HepG2 (cell line): Measurements from ENCODE around the gene TCFL5. TPM values are rescaled to one million over a fixed set of nuclear protein-coding genes. Genes with fewer than 3 reads are reported as not detected.

Source experiments
- BCL6 ChIP-seq: IDR thresholded peaks from 2 replicates; pipeline ENCODE4 v1.6.1; 2016; ENCODE audit warnings: missing genetic modification reagents, missing compliant biosample characterization
- ELF3 ChIP-seq: IDR thresholded peaks from 2 replicates; pipeline ENCODE4 v1.6.1; 2016; ENCODE audit warnings: missing genetic modification reagents, missing compliant biosample characterization
- ERF ChIP-seq: IDR thresholded peaks from 2 replicates; pipeline ENCODE4 v1.6.1; 2018; ENCODE audit warnings: missing biosample characterization, missing genetic modification reagents
- IKZF1 ChIP-seq: fragments of 450-650 bp; IDR thresholded peaks from 2 replicates; pipeline ENCODE4 v1.7.1; 2016
- KDM2A ChIP-seq: sonication (generic); formaldehyde crosslinking; IDR thresholded peaks from 2 replicates; pipeline ENCODE4 v1.4.0; 2020; ENCODE audit warnings: low read depth, missing genetic modification reagents, borderline replicate concordance
- MED1 ChIP-seq: sonication (generic); formaldehyde crosslinking; IDR thresholded peaks from 2 replicates; pipeline ENCODE4 v1.4.0; 2020; ENCODE audit warnings: missing genetic modification reagents
- TGIF2 ChIP-seq: IDR thresholded peaks from 2 replicates; pipeline ENCODE4 v1.6.1; 2016; ENCODE audit warnings: control low read depth, missing compliant biosample characterization
- ZC3H13 ChIP-seq: sonication (generic); formaldehyde crosslinking; IDR thresholded peaks from 2 replicates; pipeline ENCODE4 v1.8.1; 2023; ENCODE audit warnings: mild to moderate bottlenecking, missing genetic modification reagents, moderate library complexity
- ZNF121 ChIP-seq: sonication (generic); formaldehyde crosslinking; IDR thresholded peaks from 2 replicates; pipeline ENCODE4 v1.5.0; 2020; ENCODE audit warnings: mild to moderate bottlenecking, missing genetic modification reagents
- ZNF33B ChIP-seq: sonication (generic); formaldehyde crosslinking; IDR thresholded peaks from 2 replicates; pipeline ENCODE4 v1.5.1; 2020; ENCODE audit warnings: mild to moderate bottlenecking, missing genetic modification reagents
- ZNF350 ChIP-seq: sonication (generic); formaldehyde crosslinking; IDR thresholded peaks from 2 replicates; pipeline ENCODE4 v1.4.0; 2020; ENCODE audit warnings: mild to moderate bottlenecking, low read depth, missing genetic modification reagents, borderline replicate concordance
- ZNF552 ChIP-seq: sonication (generic); formaldehyde crosslinking; IDR thresholded peaks from 2 replicates; pipeline ENCODE4 v1.9.0; 2022; ENCODE audit warnings: missing genetic modification reagents, mild to moderate bottlenecking, borderline replicate concordance
- ZNF720 ChIP-seq: sonication (generic); formaldehyde crosslinking; IDR thresholded peaks from 2 replicates; pipeline ENCODE4 v1.4.0; 2020; ENCODE audit warnings: missing genetic modification reagents
- ZNF768 ChIP-seq: sonication (generic); formaldehyde crosslinking; IDR thresholded peaks from 2 replicates; pipeline ENCODE4 v1.4.0; 2020; ENCODE audit warnings: missing genetic modification reagents
- polyA plus RNA-seq, 8 experiments: library from polyadenylated mRNA; depleted of rRNA in 3 of 8; stranded (reverse) in 7 of 8; unstranded in 1 of 8; fragments of >200 nt; fragmentation: Illumina TruSeq in 4 of 8; extraction: Trizol in 4 of 8; gene quantifications; 2 replicates each; pipeline versions ENCODE4 v1.2.1 to v1.2.3, GENCODE V29; 2011 to 2016; ENCODE audit warnings: low read depth in 4 of 8, missing spikeins in 1 of 8, mixed read lengths in 1 of 8; ENCODE audit not compliant: insufficient read depth in 1 of 8
- total RNA-seq, 5 experiments: library from RNA; depleted of rRNA; stranded (reverse); fragments of >200 nt; fragmentation: Illumina TruSeq; extraction: Trizol; gene quantifications; 2 replicates each; pipeline ENCODE4 v1.2.3, GENCODE V29; 2016; ENCODE audit warnings: low read depth in 1 of 5
- TF ChIP-seq, protein P1 (sequence below): sonication (generic); formaldehyde crosslinking; IDR thresholded peaks from 2 replicates; pipeline ENCODE4 v1.5.0; 2020; ENCODE audit warnings: missing genetic modification reagents
- TF ChIP-seq, protein P2 (sequence below): sonication (generic); formaldehyde crosslinking; IDR thresholded peaks from 2 replicates; pipeline ENCODE4 v1.9.0; 2021; ENCODE audit warnings: missing genetic modification reagents, borderline replicate concordance
- TF ChIP-seq, protein P3 (sequence below): IDR thresholded peaks from 2 replicates; pipeline ENCODE4 v1.6.1; 2018; ENCODE audit warnings: missing genetic modification reagents
- TF ChIP-seq, protein P4 (sequence below): sonication (generic); formaldehyde crosslinking; IDR thresholded peaks from 2 replicates; pipeline ENCODE4 v1.5.0; 2020; ENCODE audit warnings: missing genetic modification reagents
- TF ChIP-seq, protein P5 (sequence below): sonication (generic); formaldehyde crosslinking; IDR thresholded peaks from 2 replicates; pipeline ENCODE4 v1.4.0; 2020; ENCODE audit warnings: missing genetic modification reagents
- TF ChIP-seq, protein P6 (sequence below): sonication (generic); formaldehyde crosslinking; IDR thresholded peaks from 2 replicates; pipeline ENCODE4 v1.4.0; 2020; ENCODE audit warnings: mild to moderate bottlenecking, missing genetic modification reagents

Gene TCFL5
- total and polyA plus RNA-seq, 2 of the 13 experiments (the other 11 are each of a cell fraction or from before 2014, with no cell fraction given) = 14.8 to 20.0 TPM

DNA sequence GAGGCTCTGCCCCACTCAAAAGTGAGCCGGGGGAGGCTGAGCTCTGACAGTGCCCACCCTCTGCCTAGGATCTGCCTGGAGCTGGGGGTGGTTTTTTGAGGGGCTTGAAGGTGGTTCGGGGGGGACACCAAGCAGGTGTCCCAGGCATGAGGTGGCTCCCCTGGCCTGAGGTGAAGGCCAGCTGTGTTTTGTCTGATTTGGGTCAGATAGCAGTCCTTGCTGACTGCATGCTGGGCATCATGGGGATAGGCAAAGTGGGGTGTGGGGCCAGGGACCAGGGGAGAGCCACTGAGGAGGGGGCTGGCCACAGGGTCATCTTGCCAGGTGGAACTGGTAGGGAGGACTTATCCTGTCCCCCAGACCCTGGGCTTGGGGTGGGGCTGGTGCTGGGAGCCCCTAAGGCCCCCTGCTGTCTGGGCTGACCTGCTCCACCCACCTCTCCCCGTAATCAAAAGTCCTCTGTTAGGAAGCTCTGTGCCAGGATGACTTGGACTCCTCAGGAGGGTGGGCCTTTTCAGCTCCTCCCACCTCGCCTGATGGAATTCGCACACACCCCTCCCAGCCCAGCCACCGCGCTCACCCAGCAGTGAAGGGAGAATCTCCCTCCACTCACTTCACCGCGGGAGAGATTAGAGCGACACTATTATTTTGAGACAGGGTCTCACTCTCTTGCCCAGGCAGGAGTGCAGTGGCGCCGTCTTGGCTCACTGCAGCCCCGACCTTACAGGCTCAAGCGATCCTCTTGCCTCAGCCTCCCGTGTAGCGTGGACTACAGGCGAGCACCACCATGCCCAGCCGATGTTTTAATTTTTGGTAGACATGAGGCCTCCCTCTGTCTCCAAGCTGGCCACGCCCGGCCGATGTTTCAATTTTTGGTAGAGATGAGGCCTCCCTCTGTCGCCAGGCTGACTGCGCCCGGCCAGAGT, 46.3 kb downstream of the TCFL5 start (continued):
- TF ChIP-seq, protein P1, sequence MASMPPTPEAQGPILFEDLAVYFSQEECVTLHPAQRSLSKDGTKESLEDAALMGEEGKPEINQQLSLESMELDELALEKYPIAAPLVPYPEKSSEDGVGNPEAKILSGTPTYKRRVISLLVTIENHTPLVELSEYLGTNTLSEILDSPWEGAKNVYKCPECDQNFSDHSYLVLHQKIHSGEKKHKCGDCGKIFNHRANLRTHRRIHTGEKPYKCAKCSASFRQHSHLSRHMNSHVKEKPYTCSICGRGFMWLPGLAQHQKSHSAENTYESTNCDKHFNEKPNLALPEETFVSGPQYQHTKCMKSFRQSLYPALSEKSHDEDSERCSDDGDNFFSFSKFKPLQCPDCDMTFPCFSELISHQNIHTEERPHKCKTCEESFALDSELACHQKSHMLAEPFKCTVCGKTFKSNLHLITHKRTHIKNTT (CRISPR knock-in tag) = no peak
- TF ChIP-seq, protein P2, sequence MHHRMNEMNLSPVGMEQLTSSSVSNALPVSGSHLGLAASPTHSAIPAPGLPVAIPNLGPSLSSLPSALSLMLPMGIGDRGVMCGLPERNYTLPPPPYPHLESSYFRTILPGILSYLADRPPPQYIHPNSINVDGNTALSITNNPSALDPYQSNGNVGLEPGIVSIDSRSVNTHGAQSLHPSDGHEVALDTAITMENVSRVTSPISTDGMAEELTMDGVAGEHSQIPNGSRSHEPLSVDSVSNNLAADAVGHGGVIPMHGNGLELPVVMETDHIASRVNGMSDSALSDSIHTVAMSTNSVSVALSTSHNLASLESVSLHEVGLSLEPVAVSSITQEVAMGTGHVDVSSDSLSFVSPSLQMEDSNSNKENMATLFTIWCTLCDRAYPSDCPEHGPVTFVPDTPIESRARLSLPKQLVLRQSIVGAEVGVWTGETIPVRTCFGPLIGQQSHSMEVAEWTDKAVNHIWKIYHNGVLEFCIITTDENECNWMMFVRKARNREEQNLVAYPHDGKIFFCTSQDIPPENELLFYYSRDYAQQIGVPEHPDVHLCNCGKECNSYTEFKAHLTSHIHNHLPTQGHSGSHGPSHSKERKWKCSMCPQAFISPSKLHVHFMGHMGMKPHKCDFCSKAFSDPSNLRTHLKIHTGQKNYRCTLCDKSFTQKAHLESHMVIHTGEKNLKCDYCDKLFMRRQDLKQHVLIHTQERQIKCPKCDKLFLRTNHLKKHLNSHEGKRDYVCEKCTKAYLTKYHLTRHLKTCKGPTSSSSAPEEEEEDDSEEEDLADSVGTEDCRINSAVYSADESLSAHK = no peak
- TF ChIP-seq ZNF121 (peak; percentile 87), IKZF1 (no peak), KDM2A (CRISPR knock-in tag) (peak; percentile 62; the same call in 1 of the 2 replicates), MED1 (CRISPR knock-in tag) (no peak; the same call in 1 of the 2 replicates), ELF3 (CRISPR knock-in tag) (peak; percentile 40; the same call in 1 of the 2 replicates), TGIF2 (CRISPR knock-in tag) (no peak), ERF (CRISPR knock-in tag) (peak; percentile 52; the same call in 1 of the 2 replicates), BCL6 (CRISPR knock-in tag) (no peak), ZNF350 (CRISPR knock-in tag) (peak; percentile 13; the same call in 1 of the 2 replicates), ZNF768 (CRISPR knock-in tag) (no peak), ZC3H13 (peak; percentile 1; the same call in 1 of the 2 replicates), ZNF720 (CRISPR knock-in tag) (0 out of 2 replicates have a peak, but pooled peaks have one; percentile 57), ZNF33B (CRISPR knock-in tag) (no peak), ZNF552 (CRISPR knock-in tag) (no peak)
- TF ChIP-seq, protein P3, sequence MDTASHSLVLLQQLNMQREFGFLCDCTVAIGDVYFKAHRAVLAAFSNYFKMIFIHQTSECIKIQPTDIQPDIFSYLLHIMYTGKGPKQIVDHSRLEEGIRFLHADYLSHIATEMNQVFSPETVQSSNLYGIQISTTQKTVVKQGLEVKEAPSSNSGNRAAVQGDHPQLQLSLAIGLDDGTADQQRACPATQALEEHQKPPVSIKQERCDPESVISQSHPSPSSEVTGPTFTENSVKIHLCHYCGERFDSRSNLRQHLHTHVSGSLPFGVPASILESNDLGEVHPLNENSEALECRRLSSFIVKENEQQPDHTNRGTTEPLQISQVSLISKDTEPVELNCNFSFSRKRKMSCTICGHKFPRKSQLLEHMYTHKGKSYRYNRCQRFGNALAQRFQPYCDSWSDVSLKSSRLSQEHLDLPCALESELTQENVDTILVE (CRISPR knock-in tag) = no peak
- TF ChIP-seq, protein P4, sequence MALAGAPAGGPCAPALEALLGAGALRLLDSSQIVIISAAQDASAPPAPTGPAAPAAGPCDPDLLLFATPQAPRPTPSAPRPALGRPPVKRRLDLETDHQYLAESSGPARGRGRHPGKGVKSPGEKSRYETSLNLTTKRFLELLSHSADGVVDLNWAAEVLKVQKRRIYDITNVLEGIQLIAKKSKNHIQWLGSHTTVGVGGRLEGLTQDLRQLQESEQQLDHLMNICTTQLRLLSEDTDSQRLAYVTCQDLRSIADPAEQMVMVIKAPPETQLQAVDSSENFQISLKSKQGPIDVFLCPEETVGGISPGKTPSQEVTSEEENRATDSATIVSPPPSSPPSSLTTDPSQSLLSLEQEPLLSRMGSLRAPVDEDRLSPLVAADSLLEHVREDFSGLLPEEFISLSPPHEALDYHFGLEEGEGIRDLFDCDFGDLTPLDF (CRISPR knock-in tag) = no peak
- TF ChIP-seq, protein P5, sequence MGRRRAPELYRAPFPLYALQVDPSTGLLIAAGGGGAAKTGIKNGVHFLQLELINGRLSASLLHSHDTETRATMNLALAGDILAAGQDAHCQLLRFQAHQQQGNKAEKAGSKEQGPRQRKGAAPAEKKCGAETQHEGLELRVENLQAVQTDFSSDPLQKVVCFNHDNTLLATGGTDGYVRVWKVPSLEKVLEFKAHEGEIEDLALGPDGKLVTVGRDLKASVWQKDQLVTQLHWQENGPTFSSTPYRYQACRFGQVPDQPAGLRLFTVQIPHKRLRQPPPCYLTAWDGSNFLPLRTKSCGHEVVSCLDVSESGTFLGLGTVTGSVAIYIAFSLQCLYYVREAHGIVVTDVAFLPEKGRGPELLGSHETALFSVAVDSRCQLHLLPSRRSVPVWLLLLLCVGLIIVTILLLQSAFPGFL (CRISPR knock-in tag) = no peak
- TF ChIP-seq, protein P6, sequence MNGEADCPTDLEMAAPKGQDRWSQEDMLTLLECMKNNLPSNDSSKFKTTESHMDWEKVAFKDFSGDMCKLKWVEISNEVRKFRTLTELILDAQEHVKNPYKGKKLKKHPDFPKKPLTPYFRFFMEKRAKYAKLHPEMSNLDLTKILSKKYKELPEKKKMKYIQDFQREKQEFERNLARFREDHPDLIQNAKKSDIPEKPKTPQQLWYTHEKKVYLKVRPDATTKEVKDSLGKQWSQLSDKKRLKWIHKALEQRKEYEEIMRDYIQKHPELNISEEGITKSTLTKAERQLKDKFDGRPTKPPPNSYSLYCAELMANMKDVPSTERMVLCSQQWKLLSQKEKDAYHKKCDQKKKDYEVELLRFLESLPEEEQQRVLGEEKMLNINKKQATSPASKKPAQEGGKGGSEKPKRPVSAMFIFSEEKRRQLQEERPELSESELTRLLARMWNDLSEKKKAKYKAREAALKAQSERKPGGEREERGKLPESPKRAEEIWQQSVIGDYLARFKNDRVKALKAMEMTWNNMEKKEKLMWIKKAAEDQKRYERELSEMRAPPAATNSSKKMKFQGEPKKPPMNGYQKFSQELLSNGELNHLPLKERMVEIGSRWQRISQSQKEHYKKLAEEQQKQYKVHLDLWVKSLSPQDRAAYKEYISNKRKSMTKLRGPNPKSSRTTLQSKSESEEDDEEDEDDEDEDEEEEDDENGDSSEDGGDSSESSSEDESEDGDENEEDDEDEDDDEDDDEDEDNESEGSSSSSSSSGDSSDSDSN (CRISPR knock-in tag) = peak; percentile 31; the same call in 1 of the 2 replicates
